PC-3 (cell line): Measurements from ENCODE around the gene GPRC5C. TPM values are rescaled to one million over a fixed set of nuclear protein-coding genes. Genes with fewer than 3 reads are reported as not detected.

Experiments used
- ATAC-seq: fragments of 200-7000 bp; cut with Tn5 transposase; 2 replicates; pipeline ENCODE4 v1.9.1; 2020; ENCODE audit warnings: mild to moderate bottlenecking, moderate library complexity
- BruUV-seq: library from RNA; stranded (reverse); fragments of 400-500 nt; replicated peaks from 2 replicates; lab custom pipeline; 2021; lab: Mats Ljungman, UMichigan
- CTCF ChIA-PET: fragments of 300-600 bp; sonication (Branson Sonifier 250); formaldehyde crosslinking; loops from one replicate; lab custom pipeline; 2022; ENCODE audit warnings: antibody characterized with exemption; lab: Charles Lee
- POLR2A ChIA-PET: fragments of 300-600 bp; sonication (Branson Sonifier 250); formaldehyde crosslinking; loops from one replicate; lab custom pipeline; 2022; ENCODE audit warnings: antibody characterized with exemption; ENCODE audit not compliant: unreplicated experiment; lab: Charles Lee
- DNase-seq: peaks from one replicate; pipeline ENCODE4 v3.0.0-alpha.2; 2015
- H2AFZ ChIP-seq: fragments of 300-600 bp; sonication (generic); 2 replicates; pipeline ENCODE4 v1.6.0; 2016; ENCODE audit warnings: antibody characterized with exemption, low read length
- H3F3A ChIP-seq: fragments of 300-600 bp; sonication (generic); one replicate; pipeline ENCODE4 v1.6.0; 2017; ENCODE audit warnings: antibody characterized with exemption, low read length, control low read depth, mild to moderate bottlenecking; ENCODE audit not compliant: unreplicated experiment
- H3K27ac ChIP-seq: fragments of 300-600 bp; sonication (generic); 2 replicates; pipeline ENCODE4 v1.5.1; 2016; ENCODE audit warnings: mild to moderate bottlenecking, low read length
- H3K27me3 ChIP-seq: fragments of 300-600 bp; sonication (generic); 2 replicates; pipeline ENCODE4 v1.6.1; 2016; ENCODE audit warnings: low read length, mixed read lengths
- H3K36me3 ChIP-seq: fragments of 300-600 bp; sonication (generic); 2 replicates; pipeline ENCODE4 v1.6.1; 2016; ENCODE audit warnings: low read depth, mixed run types, low read length, mixed read lengths
- H3K4me1 ChIP-seq: fragments of 300-600 bp; sonication (generic); 2 replicates; pipeline ENCODE4 v1.5.1; 2016; ENCODE audit warnings: low read length; ENCODE audit not compliant: insufficient read depth
- H3K4me2 ChIP-seq: fragments of 300-600 bp; sonication (generic); 2 replicates; pipeline ENCODE4 v1.6.0; 2016; ENCODE audit warnings: low read length
- H3K4me3 ChIP-seq: fragments of 300-600 bp; sonication (generic); 2 replicates; pipeline ENCODE4 v1.5.1; 2016; ENCODE audit warnings: mild to moderate bottlenecking, low read length, mixed read lengths
- H3K79me2 ChIP-seq: fragments of 300-600 bp; sonication (generic); 2 replicates; pipeline ENCODE4 v1.6.1; 2017; ENCODE audit warnings: low read length, mixed read lengths
- H3K9ac ChIP-seq: fragments of 300-600 bp; sonication (generic); 2 replicates; pipeline ENCODE4 v1.6.0; 2016; ENCODE audit warnings: mild to moderate bottlenecking, low read length
- H3K9me2 ChIP-seq: fragments of 300-600 bp; sonication (generic); replicated peaks from 2 replicates; pipeline ENCODE4 v1.6.1; 2016; ENCODE audit warnings: mixed run types, low read length, mixed read lengths
- H3K9me3 ChIP-seq: fragments of 300-600 bp; sonication (generic); 2 replicates; pipeline ENCODE4 v1.6.1; 2016; ENCODE audit warnings: low read length, mixed read lengths
- H4K20me1 ChIP-seq: fragments of 300-600 bp; sonication (generic); 2 replicates; pipeline ENCODE4 v1.6.1; 2016; ENCODE audit warnings: low read length, mixed read lengths
- EZH2 ChIP-seq: fragments of 300-600 bp; sonication (generic); IDR thresholded peaks from one replicate; pipeline ENCODE4 v1.6.1; 2017; ENCODE audit warnings: antibody characterized with exemption, mild to moderate bottlenecking, low read length; ENCODE audit not compliant: unreplicated experiment
- EZH2phosphoT487 ChIP-seq: fragments of 300-600 bp; sonication (generic); IDR thresholded peaks from 2 replicates; pipeline ENCODE4 v1.6.1; 2018; ENCODE audit warnings: mild to moderate bottlenecking, antibody characterized with exemption, low read length, borderline replicate concordance
- intact Hi-C: fragments of 100-400 bp; cut with micrococcal nuclease; formaldehyde crosslinking; loops from 2 replicates; pipeline ENCODE4 v1.9.0; 2023
- total RNA-seq: library from RNA; depleted of rRNA; stranded (reverse); fragments of >200 nt; gene quantifications from 2 replicates; pipeline ENCODE4 v1.2.3, GENCODE V29; 2014
- TF ChIP-seq, protein P1 (sequence below): fragments of 300-600 bp; sonication (generic); conservative IDR thresholded peaks from 2 replicates; pipeline ENCODE4 v1.5.1; 2017; ENCODE audit warnings: antibody characterized with exemption, low read depth, mild to moderate bottlenecking, low read length

Gene GPRC5C
- total RNA-seq, 1 experiment from 2014 or later: 209 TPM

GRCh38 chr17:74390680-74391653 lies 40.9 kb upstream of the GPRC5C start:
- ChIA-PET POLR2A (interaction anchor here (0.6 to 1.3 kb wide), 2 partner anchors 39 to 1095 kb away, joined by 3 read pairs; no protein-coding TSS in a partner anchor), CTCF (interaction anchor here (0.6 kb wide), 1 partner anchor 81 kb away, joined by 3 read pairs; no protein-coding TSS in a partner anchor)
- Histone ChIP-seq H4K20me1 (no peaks in the 10 kb centered on the region), H3K9me3 (no peaks in the 10 kb centered on the region), H3K27me3 (no peaks in the 10 kb centered on the region), H3K4me2 (no peak overlapping the region), H3K79me2 (no peaks in the 10 kb centered on the region), H2AFZ (no peak overlapping the region), H3F3A (no peaks in the 10 kb centered on the region), H3K27ac (no peak overlapping the region), H3K9ac (no peak overlapping the region), H3K36me3 (no peaks in the 10 kb centered on the region), H3K9me2 (no peaks in the 10 kb centered on the region), H3K4me3 (no peak overlapping the region), H3K4me1 (peaks cover 17% of the 10 kb centered on the region)
- no peak for ATAC-seq
- intact Hi-C loops: no loop called here
- no TSS peak for BruUV-seq
- no peak for DNase-seq
- TF ChIP-seq EZH2 (no peak), EZH2phosphoT487 (no peak)
- TF ChIP-seq, protein P1, sequence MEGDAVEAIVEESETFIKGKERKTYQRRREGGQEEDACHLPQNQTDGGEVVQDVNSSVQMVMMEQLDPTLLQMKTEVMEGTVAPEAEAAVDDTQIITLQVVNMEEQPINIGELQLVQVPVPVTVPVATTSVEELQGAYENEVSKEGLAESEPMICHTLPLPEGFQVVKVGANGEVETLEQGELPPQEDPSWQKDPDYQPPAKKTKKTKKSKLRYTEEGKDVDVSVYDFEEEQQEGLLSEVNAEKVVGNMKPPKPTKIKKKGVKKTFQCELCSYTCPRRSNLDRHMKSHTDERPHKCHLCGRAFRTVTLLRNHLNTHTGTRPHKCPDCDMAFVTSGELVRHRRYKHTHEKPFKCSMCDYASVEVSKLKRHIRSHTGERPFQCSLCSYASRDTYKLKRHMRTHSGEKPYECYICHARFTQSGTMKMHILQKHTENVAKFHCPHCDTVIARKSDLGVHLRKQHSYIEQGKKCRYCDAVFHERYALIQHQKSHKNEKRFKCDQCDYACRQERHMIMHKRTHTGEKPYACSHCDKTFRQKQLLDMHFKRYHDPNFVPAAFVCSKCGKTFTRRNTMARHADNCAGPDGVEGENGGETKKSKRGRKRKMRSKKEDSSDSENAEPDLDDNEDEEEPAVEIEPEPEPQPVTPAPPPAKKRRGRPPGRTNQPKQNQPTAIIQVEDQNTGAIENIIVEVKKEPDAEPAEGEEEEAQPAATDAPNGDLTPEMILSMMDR: no peak

- ATAC-seq (no peak), DNase-seq (no peak)
- ChIA-PET POLR2A (interaction anchor here (1.3 kb wide), 1 partner anchor 39 kb away, joined by 3 read pairs; no protein-coding TSS in a partner anchor), CTCF (interaction anchor here (0.6 kb wide), 1 partner anchor 82 kb away, joined by 3 read pairs; no protein-coding TSS in a partner anchor)
- H3K27ac ChIP-seq: no peak overlapping the region
- H3K27me3 ChIP-seq: no peaks in the 10 kb centered on the region
- H3K4me1 ChIP-seq: peaks cover 17% of the 10 kb centered on the region
- BruUV-seq: no TSS peak
- no peaks in the 10 kb centered on the region for H4K20me1 ChIP-seq
- H3K4me2 ChIP-seq: no peak overlapping the region
- no peak overlapping the region for H3K4me3 ChIP-seq
- H3K79me2 ChIP-seq: no peaks in the 10 kb centered on the region
- TF ChIP-seq EZH2 (no peak), EZH2phosphoT487 (no peak)
- TF ChIP-seq, protein P1: no peak
- H3K36me3 ChIP-seq: no peaks in the 10 kb centered on the region
- H3K9me2 ChIP-seq: no peaks in the 10 kb centered on the region
- no peaks in the 10 kb centered on the region for H3K9me3 ChIP-seq
- H3K9ac ChIP-seq: no peak overlapping the region
- H2AFZ ChIP-seq: no peak overlapping the region
- no peaks in the 10 kb centered on the region for H3F3A ChIP-seq
- intact Hi-C loops: no loop called here
Measured at GRCh38 chr17:74391771-74392170, 40.1 kb upstream of the GPRC5C start.
